ENCODE data around the gene CHCHD3.

The CHCHD3 gene

GRCh38 chr7:132777414-132777813 lies 304.5 kb downstream of the CHCHD3 start:
- no peak for DNase-seq

GRCh38 chr7:132776048-132776620 lies 305.8 kb downstream of the CHCHD3 start:
- no peak for DNase-seq

GRCh38 chr7:132773527-132773956 lies 308.3 kb downstream of the CHCHD3 start:
- DNase-seq: no peak

- peak in 2 of 56 donors; percentile 12 to 16 for DNase-seq
These were observed 310.6 kb downstream of the CHCHD3 start for GRCh38 chr7:132771301-132771730.

- no peak for DNase-seq
These were observed 311.8 kb downstream of the CHCHD3 start for GRCh38 chr7:132770055-132770454.

GRCh38 chr7:132769280-132769679 lies 312.6 kb downstream of the CHCHD3 start:
- no peak for DNase-seq

- no peak for DNase-seq
These were observed 313.8 kb downstream of the CHCHD3 start for GRCh38 chr7:132768099-132768498.

GRCh38 chr7:132767378-132767777 lies 314.5 kb downstream of the CHCHD3 start:
- no peak for DNase-seq

GRCh38 chr7:132766660-132767059 lies 315.2 kb downstream of the CHCHD3 start:
- no peak for DNase-seq

- DNase-seq: peak in 1 of 56 donors; percentile 5
These were observed 316.0 kb downstream of the CHCHD3 start for GRCh38 chr7:132765861-132766260.

- no peak for DNase-seq
These were observed 317.1 kb downstream of the CHCHD3 start for GRCh38 chr7:132764762-132765161.

- DNase-seq: no peak
These were observed 321.0 kb downstream of the CHCHD3 start for GRCh38 chr7:132760866-132761265.

- no peak for DNase-seq
These were observed 321.7 kb downstream of the CHCHD3 start for GRCh38 chr7:132760244-132760623.

- DNase-seq: no peak
These were observed 322.2 kb downstream of the CHCHD3 start for GRCh38 chr7:132759482-132760243.

- no peak for DNase-seq
These were observed 322.9 kb downstream of the CHCHD3 start for GRCh38 chr7:132758986-132759385.

- no peak for DNase-seq
These were observed 324.1 kb downstream of the CHCHD3 start for GRCh38 chr7:132757783-132758182.

- no peak for DNase-seq
These were observed 325.4 kb downstream of the CHCHD3 start for GRCh38 chr7:132756484-132756990.

GRCh38 chr7:132755538-132756483 lies 326.1 kb downstream of the CHCHD3 start:
- peak in 46 of 56 donors; percentile 20 to 86 (median 54) for DNase-seq

GRCh38 chr7:132752431-132752830 lies 329.5 kb downstream of the CHCHD3 start:
- DNase-seq: no peak

- no peak for DNase-seq
These were observed 330.6 kb downstream of the CHCHD3 start for GRCh38 chr7:132751244-132751647.

- peak in 7 of 56 donors; percentile 8 to 39 (median 24) for DNase-seq
These were observed 331.2 kb downstream of the CHCHD3 start for GRCh38 chr7:132750530-132751217.
